Gastrocnemius medialis (tissue), 4 donors: Measurements from ENCODE around the gene OPN1MW. TPM values are rescaled to one million over a fixed set of nuclear protein-coding genes. Genes with fewer than 3 reads are reported as not detected.
"Not testable (repeated sequence)": the region's sequence is repeated elsewhere in the genome, so short reads cannot be mapped to it uniquely, and the experiment has no call there.

Source experiments
- ATAC-seq, 2 donors: fragments of 150-250 bp; one replicate each; pipeline ENCODE4 v1.9.1; 2016
- DNase-seq, 2 donors: peaks; one replicate each; pipeline ENCODE4 v3.0.0-alpha.2; 2019
- H3K27ac ChIP-seq, 4 donors: fragments of 200-600 bp; sonication (generic); 1 replicate in 1 of 4; 2 replicates in 3 of 4; pipeline ENCODE4 v1.5.1; 2016 to 2018; ENCODE audit warnings: mild to moderate bottlenecking in 2 of 4, moderate library complexity in 1 of 4
- H3K27me3 ChIP-seq, 3 donors: fragments of 200-600 bp; sonication (generic) in 2 of 3; 1 replicate in 1 of 3; 2 replicates in 2 of 3; pipeline versions ENCODE4 v1.5.1 to v1.6.0; 2016 to 2019; ENCODE audit warnings: mild to moderate bottlenecking in 1 of 3, moderate library complexity in 1 of 3
- H3K36me3 ChIP-seq, 2 donors: fragments of 200-600 bp; sonication (generic) in 1 of 2; one replicate each; pipeline ENCODE4 v1.5.1; 2017 to 2018
- H3K4me1 ChIP-seq, 2 donors: fragments of 200-600 bp; sonication (generic) in 1 of 2; one replicate each; pipeline ENCODE4 v1.5.1; 2016 to 2017; ENCODE audit warnings: mild to moderate bottlenecking in 2 of 2
- H3K4me3 ChIP-seq, 4 donors: fragments of 200-600 bp; sonication (generic) in 3 of 4; 1 replicate in 1 of 4; 2 replicates in 3 of 4; pipeline ENCODE4 v1.5.1; 2016 to 2019; ENCODE audit warnings: mild to moderate bottlenecking in 2 of 4
- H3K9me3 ChIP-seq, 3 donors: fragments of 200-600 bp; sonication (generic) in 2 of 3; 1 replicate in 1 of 3; 2 replicates in 2 of 3; pipeline ENCODE4 v1.5.1; 2016 to 2019
- in situ Hi-C, 4 donors: fragments of 200-750 bp; cut with MboI; loops; one replicate each; pipeline versions ENCODE4 v1.15.0 to v1.8.0; 2017; ENCODE audit warnings: low sequenced_read_pairs in 4 of 4
- intact Hi-C: fragments of 100-400 bp; cut with DNase I; formaldehyde crosslinking; loops from one replicate; pipeline ENCODE4 v1.15.1; 2023; ENCODE audit warnings: low total_unique reads
- total RNA-seq, 4 donors: library from RNA; depleted of rRNA; stranded (reverse); fragments of >200 nt; gene quantifications; one replicate each; pipeline versions ENCODE4 v1.1.0 to v1.2.3, GENCODE V29; 2016

OPN1MW gene
- total RNA-seq, 4 donors from 2014 or later, result not detected

DNA sequence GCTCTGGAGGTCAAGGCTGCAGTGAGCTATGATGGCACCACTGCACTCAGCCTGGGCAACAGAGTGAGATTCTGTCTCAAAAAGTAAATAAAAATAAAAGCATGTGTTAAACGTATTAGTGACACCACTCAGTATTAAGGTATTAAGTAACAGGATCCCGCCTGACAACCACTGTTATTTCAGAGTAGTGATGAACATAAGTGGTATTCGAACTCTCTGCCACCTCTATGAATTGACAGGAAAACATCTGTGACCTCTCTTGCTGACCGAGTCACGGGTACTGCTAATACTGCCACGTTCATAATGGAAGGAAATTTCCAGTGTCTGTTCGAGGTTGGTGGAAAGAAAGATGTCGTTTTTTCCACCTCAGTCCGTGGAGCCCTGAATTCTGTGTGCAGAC lies 44.3 kb downstream of the OPN1MW start:
- H3K9me3 ChIP-seq, H3K27me3 ChIP-seq, H3K4me1 ChIP-seq, H3K27ac ChIP-seq, ATAC-seq, H3K4me3 ChIP-seq, H3K36me3 ChIP-seq, DNase-seq, intact Hi-C loops, in situ Hi-C loops: not testable (repeated sequence)

DNA sequence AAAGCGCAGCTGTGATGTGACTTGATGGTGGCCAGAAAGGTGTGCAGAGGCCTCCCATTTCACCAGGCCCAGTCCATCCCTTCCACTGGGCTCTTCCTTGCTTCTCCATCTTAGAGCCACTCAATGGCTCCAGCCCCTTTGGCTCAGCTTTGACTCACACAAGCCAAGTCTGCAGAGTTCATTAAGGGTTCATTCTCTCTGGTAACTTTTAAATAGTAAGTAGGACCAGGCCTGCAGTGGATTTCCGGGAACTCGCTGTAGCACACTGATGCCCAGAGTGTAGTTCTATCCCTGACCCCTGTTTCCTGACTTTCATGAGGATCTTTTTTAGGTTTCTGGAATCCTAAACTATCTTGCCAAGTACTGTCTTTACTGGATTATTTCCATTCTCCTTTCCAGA lies 49.0 kb downstream of the OPN1MW start:
- H3K27ac ChIP-seq, H3K9me3 ChIP-seq, H3K27me3 ChIP-seq, H3K4me1 ChIP-seq, intact Hi-C loops, DNase-seq, ATAC-seq, in situ Hi-C loops, H3K4me3 ChIP-seq, H3K36me3 ChIP-seq: not testable (repeated sequence)

DNA sequence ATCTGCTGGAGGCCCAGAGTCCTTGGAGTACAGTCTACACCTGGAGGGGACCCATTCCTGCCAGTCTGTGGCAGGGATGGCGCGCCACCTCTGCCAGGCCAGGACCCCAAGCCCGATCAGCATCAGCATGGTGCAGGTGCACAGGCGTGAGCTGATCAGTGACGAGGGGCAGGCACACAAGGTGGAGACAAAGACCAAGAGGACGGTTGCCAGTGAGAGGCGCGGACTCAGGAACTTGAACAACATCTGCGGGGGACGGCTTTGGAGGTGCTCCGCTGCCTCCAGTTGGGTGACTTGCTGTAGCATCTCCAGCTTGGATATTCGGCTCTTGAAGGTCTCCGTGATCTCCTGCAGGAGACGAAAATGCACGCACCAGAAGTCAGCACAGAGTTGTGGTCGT lies 51.2 kb downstream of the OPN1MW start:
- ATAC-seq, DNase-seq, H3K4me1 ChIP-seq, H3K4me3 ChIP-seq, in situ Hi-C loops, H3K27me3 ChIP-seq, H3K36me3 ChIP-seq, H3K9me3 ChIP-seq, H3K27ac ChIP-seq, intact Hi-C loops: not testable (repeated sequence)

DNA sequence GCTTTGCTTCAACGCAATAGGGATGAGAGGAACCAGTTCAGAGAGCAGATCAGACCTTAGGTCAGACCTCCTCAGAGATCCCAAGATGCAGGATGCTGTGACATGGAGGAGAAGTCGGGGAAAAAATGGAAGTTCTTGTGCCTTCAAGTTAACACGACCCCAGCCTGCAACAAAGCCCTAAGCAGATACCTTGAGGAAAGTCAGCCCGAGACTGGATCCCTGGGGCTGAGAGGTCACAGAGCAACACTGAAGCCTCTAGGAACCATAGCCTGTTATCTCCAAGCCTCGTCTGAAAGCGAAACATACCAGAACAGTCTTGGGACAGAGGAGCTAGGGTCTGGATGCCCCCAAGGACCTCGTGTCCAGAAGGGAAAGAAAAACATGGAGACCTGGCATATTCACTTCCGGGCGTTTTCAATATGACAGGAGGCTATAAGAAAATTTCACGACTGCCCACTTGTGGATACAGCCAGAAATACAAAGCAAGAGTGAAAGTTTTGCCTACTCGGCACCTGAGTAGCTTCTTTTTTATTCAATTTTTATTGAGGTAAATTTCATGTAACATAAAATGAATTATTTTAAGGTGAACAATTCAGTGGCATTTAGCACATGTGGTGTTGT lies 56.7 kb downstream of the OPN1MW start:
- H3K4me1 ChIP-seq, intact Hi-C loops, H3K36me3 ChIP-seq, H3K27ac ChIP-seq, ATAC-seq, H3K27me3 ChIP-seq, H3K4me3 ChIP-seq, H3K9me3 ChIP-seq, in situ Hi-C loops, DNase-seq: not testable (repeated sequence)

DNA sequence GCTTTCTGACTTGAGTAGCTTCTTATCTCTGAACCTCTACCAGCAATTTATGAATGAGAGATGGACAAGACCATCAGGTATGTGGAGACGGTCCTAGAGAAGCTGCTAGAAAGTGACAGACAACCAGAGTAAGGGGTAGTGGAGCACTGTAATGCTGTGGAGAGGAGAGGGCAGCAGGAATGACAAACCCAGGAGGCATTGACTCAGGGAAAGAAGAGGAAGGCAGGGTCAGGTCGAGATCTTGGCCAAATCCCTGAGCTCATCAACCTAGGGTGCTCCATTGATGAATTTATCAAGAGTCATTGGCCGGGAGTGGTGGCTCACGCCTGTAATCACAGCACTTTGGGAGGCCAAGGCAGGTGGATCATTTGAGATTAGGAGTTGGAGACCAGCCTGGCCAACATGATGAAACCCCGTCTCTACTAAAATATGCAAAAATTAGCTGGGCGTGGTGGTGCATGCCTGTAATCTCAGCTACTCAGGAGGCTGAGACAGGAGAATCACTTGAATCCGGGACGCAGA lies 57.6 kb downstream of the OPN1MW start:
- H3K36me3 ChIP-seq, H3K4me3 ChIP-seq, H3K4me1 ChIP-seq, H3K27ac ChIP-seq, intact Hi-C loops, H3K27me3 ChIP-seq, in situ Hi-C loops, H3K9me3 ChIP-seq, DNase-seq, ATAC-seq: not testable (repeated sequence)

Other genes starting within 250 kb of the OPN1MW start
- 100 to 1,000 TPM in 2 of 4 donors, 10 to 100 TPM in 2; 76.3 to 175 (median 111) TPM for gene NAA10, start 247.6 kb upstream of the OPN1MW start, total RNA-seq
- 1 to 10 TPM; 1.8 to 2.6 (median 2.0) TPM for gene RENBP, start 238.0 kb upstream of the OPN1MW start, total RNA-seq
- gene HCFC1, start 210.8 kb upstream of the OPN1MW start, total RNA-seq, result 10 to 100 TPM; 15.9 to 56.4 (median 51.8) TPM
- 1 to 10 TPM; 1.3 to 8.6 (median 3.8) TPM for gene TMEM187, start 209.8 kb upstream of the OPN1MW start, total RNA-seq
- gene IRAK1, start 162.7 kb upstream of the OPN1MW start, total RNA-seq, result 100 to 1,000 TPM in 3 of 4 donors, 10 to 100 TPM in 1; 73.9 to 157 (median 115) TPM
- 10 to 100 TPM; 39.0 to 63.2 (median 45.2) TPM for gene MECP2, start 84.9 kb upstream of the OPN1MW start, total RNA-seq
- gene OPN1LW, start 38.4 kb upstream of the OPN1MW start, total RNA-seq, result not detected
- not detected for gene OPN1MW2, start 37.2 kb downstream of the OPN1MW start, total RNA-seq
- not detected for gene OPN1MW3, start 75.0 kb downstream of the OPN1MW start, total RNA-seq
- gene TEX28, start 112.5 kb downstream of the OPN1MW start, total RNA-seq, result not detected
- under 1 TPM in 3 of 4 donors, not detected in 1; 0.09 to 0.36 (median 0.10) TPM for gene TKTL1, start 113.2 kb downstream of the OPN1MW start, total RNA-seq
- 100 to 1,000 TPM in 1 of 4 donors, 10 to 100 TPM in 3; 23.9 to 128 (median 88.9) TPM for gene FLNA, start 192.0 kb downstream of the OPN1MW start, total RNA-seq
- 10 to 100 TPM; 36.2 to 61.5 (median 53.2) TPM for gene EMD, start 196.7 kb downstream of the OPN1MW start, total RNA-seq
- gene RPL10, start 215.8 kb downstream of the OPN1MW start, total RNA-seq, result 1,000 to 10,000 TPM; 3,899 to 6,066 (median 5,720) TPM
- gene DNASE1L1, start 226.7 kb downstream of the OPN1MW start, total RNA-seq, result 100 to 1,000 TPM in 3 of 4 donors, 10 to 100 TPM in 1; 88.4 to 148 (median 116) TPM
- 10 to 100 TPM; 17.6 to 28.3 (median 20.1) TPM for gene TAFAZZIN, start 228.9 kb downstream of the OPN1MW start, total RNA-seq
- 10 to 100 TPM; 16.7 to 37.8 (median 26.2) TPM for gene ATP6AP1, start 246.1 kb downstream of the OPN1MW start, total RNA-seq